ENCODE data around the gene TMC4. TPM values are rescaled to one million over a fixed set of nuclear protein-coding genes. Genes with fewer than 3 reads are reported as not detected.
"Not testable (repeated sequence)": the region's sequence is repeated elsewhere in the genome, so short reads cannot be mapped to it uniquely, and the experiment has no call there.

Gene TMC4
- total and polyA plus RNA-seq, 2 experiments from 2014 or later: 40.3 to 94.4 TPM

- H3K9me3 ChIP-seq (ENCODE audit: low read depth): no peaks in the 10 kb centered on the region
- TF ChIP-seq EZH2 (IDR thresholded peaks at IDR 0.05; ENCODE audit: borderline replicate concordance) (no peak), EZH2phosphoT487 (IDR thresholded peaks at IDR 0.05; ENCODE audit: low read depth, severe bottlenecking, unreplicated experiment) (no peak), CTCF (IDR thresholded peaks at IDR 0.05; ENCODE audit: poor library complexity) (no peak)
- peaks cover 36% of the 10 kb centered on the region for H3K79me2 ChIP-seq
- no peaks in the 10 kb centered on the region for H3K9me2 ChIP-seq (replicated peaks; ENCODE audit: insufficient read depth)
- no peaks in the 10 kb centered on the region for H3K36me3 ChIP-seq (replicated peaks; ENCODE audit: insufficient read depth, low read depth)
- peaks cover 11% of the 10 kb centered on the region for H4K20me1 ChIP-seq (ENCODE audit: insufficient read depth, poor library complexity, severe bottlenecking)
- no peak overlapping the region for H3K4me3 ChIP-seq
- H3K4me2 ChIP-seq: no peak overlapping the region
- WGBS (ENCODE audit: low lambda C conversion rate, missing lambda C conversion rate): 91% methylated on average over 3 of the region's 3 CpGs
- DNase-seq (ENCODE audit: low spot score): no peak
- no peaks in the 10 kb centered on the region for H3K27me3 ChIP-seq
- H2AFZ ChIP-seq: no peak overlapping the region
- peaks cover 10% of the 10 kb centered on the region for H3K4me1 ChIP-seq (ENCODE audit: insufficient read depth)
- H3K27ac ChIP-seq: no peak overlapping the region
Observed at GRCh38 chr19:54197121-54197520, 24.2 kb upstream of the TMC4 start.

GRCh38 chr19:54196536-54196935, 23.6 kb upstream of the TMC4 start:
- TF ChIP-seq CTCF (IDR thresholded peaks at IDR 0.05; ENCODE audit: poor library complexity) (no peak), EZH2phosphoT487 (IDR thresholded peaks at IDR 0.05; ENCODE audit: low read depth, severe bottlenecking, unreplicated experiment) (no peak), EZH2 (IDR thresholded peaks at IDR 0.05; ENCODE audit: borderline replicate concordance) (no peak)
- Histone ChIP-seq H3K9me2 (replicated peaks; ENCODE audit: insufficient read depth) (no peaks in the 10 kb centered on the region), H3K9me3 (ENCODE audit: low read depth) (no peaks in the 10 kb centered on the region), H3K27ac (no peak overlapping the region), H3K79me2 (peaks cover 32% of the 10 kb centered on the region), H3K4me2 (no peak overlapping the region), H3K27me3 (no peaks in the 10 kb centered on the region), H2AFZ (no peak overlapping the region), H3K36me3 (replicated peaks; ENCODE audit: insufficient read depth, low read depth) (no peaks in the 10 kb centered on the region), H3K4me1 (ENCODE audit: insufficient read depth) (peaks cover 10% of the 10 kb centered on the region), H3K4me3 (no peak overlapping the region), H4K20me1 (ENCODE audit: insufficient read depth, poor library complexity, severe bottlenecking) (peaks cover 5% of the 10 kb centered on the region)
- WGBS (ENCODE audit: low lambda C conversion rate, missing lambda C conversion rate): 96% methylated on average over 7 of the region's 7 CpGs
- DNase-seq (ENCODE audit: low spot score): no peak

GRCh38 chr19:54194463-54194862, 21.5 kb upstream of the TMC4 start:
- 97% methylated on average over 12 of the region's 12 CpGs for WGBS (ENCODE audit: low lambda C conversion rate, missing lambda C conversion rate)
- DNase-seq (ENCODE audit: low spot score): not testable (repeated sequence)

GRCh38 chr19:54193011-54193410, 20.1 kb upstream of the TMC4 start:
- Histone ChIP-seq H3K27ac (no peak overlapping the region), H3K4me2 (no peak overlapping the region), H3K79me2 (peaks cover 31% of the 10 kb centered on the region), H2AFZ (no peak overlapping the region), H3K27me3 (no peaks in the 10 kb centered on the region), H3K4me3 (no peak overlapping the region), H3K9me3 (ENCODE audit: low read depth) (no peaks in the 10 kb centered on the region), H3K9me2 (replicated peaks; ENCODE audit: insufficient read depth) (no peaks in the 10 kb centered on the region), H3K4me1 (ENCODE audit: insufficient read depth) (peaks cover 10% of the 10 kb centered on the region), H4K20me1 (ENCODE audit: insufficient read depth, poor library complexity, severe bottlenecking) (no peaks in the 10 kb centered on the region), H3K36me3 (replicated peaks; ENCODE audit: insufficient read depth, low read depth) (no peaks in the 10 kb centered on the region)
- WGBS (ENCODE audit: low lambda C conversion rate, missing lambda C conversion rate): 94% methylated on average over 11 of the region's 11 CpGs
- DNase-seq (ENCODE audit: low spot score): no peak
- TF ChIP-seq EZH2 (IDR thresholded peaks at IDR 0.05; ENCODE audit: borderline replicate concordance): no peak
- TF ChIP-seq EZH2phosphoT487 (IDR thresholded peaks at IDR 0.05; ENCODE audit: low read depth, severe bottlenecking, unreplicated experiment): no peak
- no peak for TF ChIP-seq CTCF (IDR thresholded peaks at IDR 0.05; ENCODE audit: poor library complexity)

More at GRCh38 chr19:54194463-54194862, 21.5 kb upstream of the TMC4 start:
- not testable (repeated sequence) for H3K27me3 ChIP-seq; H2AFZ ChIP-seq; H3K4me3 ChIP-seq; H4K20me1 ChIP-seq (ENCODE audit: insufficient read depth, poor library complexity, severe bottlenecking); H3K9me2 ChIP-seq (replicated peaks; ENCODE audit: insufficient read depth); H3K27ac ChIP-seq; H3K4me2 ChIP-seq; H3K9me3 ChIP-seq (ENCODE audit: low read depth); H3K36me3 ChIP-seq (replicated peaks; ENCODE audit: insufficient read depth, low read depth)
- H3K79me2 ChIP-seq: peaks cover 24% of the 10 kb centered on the region
- peaks cover 10% of the 10 kb centered on the region for H3K4me1 ChIP-seq (ENCODE audit: insufficient read depth)

All from hepatocyte (in vitro differentiated cells).